Heart left ventricle (tissue), 13 donors: ENCODE measurements around the gene WDR33.

Experiments
- POLR2A ChIP-seq, 2 donors: fragments of 450-650 bp; IDR thresholded peaks; one replicate each; pipeline ENCODE4 v1.6.1; 2017; ENCODE audit warnings: antibody characterized with exemption in 2 of 2, mild to moderate bottlenecking in 2 of 2, moderate library complexity in 2 of 2
- TF ChIP-seq, protein P1 (sequence below), 12 donors: fragments of 200-600 bp; sonication (generic) in 4 of 12; IDR thresholded peaks; one replicate each; pipeline versions ENCODE4 v1.5.0 to v1.8.0; 2018 to 2022; ENCODE audit warnings: antibody characterized with exemption in 12 of 12, mild to moderate bottlenecking in 5 of 12
- donor health status: ischemic (EF 13 %, LVEDD 7.1; RV severe dilation, severe dysfunction).
- donor health status: DM: no; HTN: yes; CAD: no.
- donor health status: DM: no; HTN: no; CAD: no.
- donor health status: ischemic (EF 25% LVEDD 6.9; RV normal size, moderate dysfunction).
- donor health status: ischemic (EF 25% LVEDD 5.7; RV mildly dilated, moderate dysfunction).
- donor health status: ischemic (EF 35%, LVEDD 5.7; RV mildly dilated, moderate dysfunction).
- donor health status: nonischemic (EF 11% LVEDD 7.7; RV severe dilation, severe dysfunction).
- donor health status: DM: yes; HTN: yes; CAD: no.
- donor health status: PGD.
- donor health status: ischemic (EF 29% LVEDD 5.4; RV normal size, mild dysfunction).
- donor health status: nonischemic (EF 23%, LVEDD 6.1; RV moderate dilation, normal function).

DNA sequence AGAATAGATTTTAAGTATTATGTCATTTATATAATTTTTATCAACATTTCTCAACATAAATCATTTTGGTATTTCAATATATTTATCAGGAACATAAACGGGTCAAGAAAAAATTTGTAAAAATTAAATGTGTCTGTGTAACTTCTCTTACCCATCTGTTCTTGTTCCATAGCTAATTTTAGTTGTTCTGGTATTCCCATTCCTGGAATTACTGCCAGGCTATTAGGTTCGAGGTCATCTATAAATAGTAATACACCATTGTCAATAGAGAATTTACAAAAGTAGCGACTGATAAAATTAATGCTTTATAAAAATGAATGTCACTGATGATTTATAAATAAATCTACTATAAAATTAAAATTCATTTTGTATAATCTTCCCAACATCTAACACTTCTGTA, 88.2 kb downstream of the WDR33 start:
- TF ChIP-seq POLR2A (IDR thresholded peaks at IDR 0.05), result no peak
- TF ChIP-seq, protein P1, sequence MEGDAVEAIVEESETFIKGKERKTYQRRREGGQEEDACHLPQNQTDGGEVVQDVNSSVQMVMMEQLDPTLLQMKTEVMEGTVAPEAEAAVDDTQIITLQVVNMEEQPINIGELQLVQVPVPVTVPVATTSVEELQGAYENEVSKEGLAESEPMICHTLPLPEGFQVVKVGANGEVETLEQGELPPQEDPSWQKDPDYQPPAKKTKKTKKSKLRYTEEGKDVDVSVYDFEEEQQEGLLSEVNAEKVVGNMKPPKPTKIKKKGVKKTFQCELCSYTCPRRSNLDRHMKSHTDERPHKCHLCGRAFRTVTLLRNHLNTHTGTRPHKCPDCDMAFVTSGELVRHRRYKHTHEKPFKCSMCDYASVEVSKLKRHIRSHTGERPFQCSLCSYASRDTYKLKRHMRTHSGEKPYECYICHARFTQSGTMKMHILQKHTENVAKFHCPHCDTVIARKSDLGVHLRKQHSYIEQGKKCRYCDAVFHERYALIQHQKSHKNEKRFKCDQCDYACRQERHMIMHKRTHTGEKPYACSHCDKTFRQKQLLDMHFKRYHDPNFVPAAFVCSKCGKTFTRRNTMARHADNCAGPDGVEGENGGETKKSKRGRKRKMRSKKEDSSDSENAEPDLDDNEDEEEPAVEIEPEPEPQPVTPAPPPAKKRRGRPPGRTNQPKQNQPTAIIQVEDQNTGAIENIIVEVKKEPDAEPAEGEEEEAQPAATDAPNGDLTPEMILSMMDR (IDR thresholded peaks at IDR 0.05), result no peak
